GM10266 (cell line): ENCODE measurements around the gene NT5C3A.
"Not testable (repeated sequence)": the region's sequence is repeated elsewhere in the genome, so short reads cannot be mapped to it uniquely, and the experiment has no call there.

ENCODE experiments used
- DNase-seq: peaks from one replicate; pipeline ENCODE4 v3.0.0; 2012; ENCODE audit errors: extremely low spot score

The NT5C3A gene

DNA sequence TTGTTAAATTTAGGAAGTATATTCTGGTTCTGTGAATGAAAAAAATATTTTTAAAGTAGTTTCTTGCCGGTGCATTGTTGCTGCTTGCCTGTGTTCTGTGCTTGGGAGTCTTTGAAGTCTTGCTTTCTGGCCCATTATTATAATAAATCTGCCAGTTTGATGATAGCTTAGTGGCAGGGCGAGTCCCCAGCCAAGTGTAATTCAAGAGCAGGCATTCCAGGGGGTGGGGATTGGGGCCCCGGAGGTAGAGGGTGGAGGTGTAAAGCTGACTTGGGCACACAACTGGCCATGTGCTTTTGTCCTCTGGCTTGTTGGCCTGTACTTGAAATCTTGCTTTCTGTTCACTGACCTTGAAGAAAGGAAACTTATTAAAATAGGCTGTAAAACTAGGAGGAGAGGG is 90.6 kb downstream of the NT5C3A start:
- DNase-seq, result not testable (repeated sequence)

DNA sequence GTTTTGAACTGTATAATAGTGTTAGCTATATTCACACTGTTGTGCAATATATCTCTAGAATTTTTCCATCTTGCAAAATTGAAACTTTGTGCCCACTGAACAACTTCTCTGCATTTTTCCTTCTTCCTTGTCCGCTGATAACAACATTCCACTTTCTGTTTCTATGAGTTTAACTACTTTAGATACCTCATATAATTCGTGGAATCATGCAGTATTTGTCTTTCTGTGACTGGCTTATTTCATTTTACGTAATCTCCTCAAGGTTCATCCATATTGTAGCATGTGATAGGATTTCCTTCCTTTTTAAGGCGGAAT is 95.4 kb downstream of the NT5C3A start:
- DNase-seq, result not testable (repeated sequence)

DNA sequence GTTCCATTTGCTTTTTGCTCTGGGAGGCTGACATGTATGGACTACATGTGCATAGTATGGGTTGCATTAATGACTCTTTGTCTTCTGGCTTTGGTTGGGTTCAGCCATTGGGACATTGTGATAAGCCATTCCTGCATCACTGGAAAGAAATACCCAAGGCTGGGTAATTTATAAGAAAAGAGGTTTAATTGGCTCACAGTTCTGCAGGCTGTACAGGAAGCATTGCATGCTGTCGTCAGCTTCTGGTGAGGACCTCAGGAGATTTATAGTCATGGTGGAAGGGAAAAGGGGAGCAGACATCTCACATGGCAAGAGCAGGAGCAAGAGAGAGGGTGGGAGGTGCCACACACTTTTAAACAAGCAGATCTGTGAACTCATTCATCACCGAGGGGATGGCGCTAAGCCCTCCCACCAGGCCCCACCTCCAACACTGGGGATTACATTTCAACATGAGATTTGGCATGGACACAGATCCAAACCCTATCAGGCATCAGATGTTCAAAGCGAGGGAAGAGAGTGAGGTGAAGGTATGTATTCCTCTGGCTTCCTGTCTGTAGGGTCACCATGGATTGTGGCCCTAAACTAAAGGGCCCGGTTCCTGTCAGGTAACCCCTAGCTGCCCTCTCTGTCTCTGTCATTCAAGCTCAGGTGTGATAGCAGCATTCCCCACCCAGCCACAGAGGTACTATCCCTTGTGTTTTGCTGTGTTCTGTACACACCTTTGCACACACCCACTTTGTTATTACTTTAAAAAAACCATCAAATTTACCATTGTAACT is 95.9 kb downstream of the NT5C3A start:
- DNase-seq, result not testable (repeated sequence)

DNA sequence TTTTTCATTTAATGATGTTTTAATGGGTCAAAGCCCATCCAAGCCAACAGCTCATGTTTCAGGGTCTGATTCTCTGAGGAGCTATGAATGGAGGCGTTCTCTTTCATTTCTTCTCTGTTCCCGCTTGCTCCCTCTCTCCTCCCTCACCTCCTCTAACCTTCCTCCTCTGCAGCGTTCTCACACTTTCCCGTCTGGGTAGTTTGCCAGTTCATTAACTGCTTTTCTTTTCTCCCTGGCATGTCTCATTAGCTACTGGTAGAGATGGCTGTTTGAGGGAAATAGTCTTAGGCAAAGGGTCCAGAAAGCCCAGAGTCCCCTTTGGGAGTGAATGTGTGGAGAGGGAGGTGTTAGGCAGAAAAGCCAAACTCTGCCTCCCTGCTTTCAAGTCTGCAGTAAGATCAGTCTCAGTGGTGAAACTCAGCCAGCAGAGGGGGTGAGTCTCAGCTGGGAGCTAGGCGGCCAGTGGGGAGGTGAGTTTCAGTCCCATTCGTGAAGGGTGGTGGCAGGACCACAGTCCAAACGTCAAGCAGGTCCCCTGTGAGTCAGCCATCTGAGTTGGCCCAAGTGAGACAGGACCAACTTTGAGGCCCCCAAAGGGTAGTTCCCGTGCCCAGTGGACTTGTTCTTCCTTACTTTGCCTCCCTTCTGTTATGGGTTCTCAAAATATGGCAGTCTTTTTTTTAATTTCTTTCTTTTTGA is 98.0 kb downstream of the NT5C3A start:
- not testable (repeated sequence) for DNase-seq
